ENCODE results near the gene CPAMD8. TPM values are rescaled to one million over a fixed set of nuclear protein-coding genes. Genes with fewer than 3 reads are reported as not detected.

CPAMD8 gene
- total RNA-seq, 2 donors from 2014 or later, result 2.0 to 5.2 TPM

- H3K4me1 ChIP-seq, result no peaks in the 10 kb centered on the region
- intact Hi-C loops (cut with DNase I), result no loop called here
- no peak for ATAC-seq
Measured at GRCh38 chr19:16920816-16921529, 105.6 kb downstream of the CPAMD8 start.

GRCh38 chr19:16919496-16919895, 107.1 kb downstream of the CPAMD8 start:
- intact Hi-C loops (cut with DNase I), result no loop called here
- no peak for TF ChIP-seq CTCF (IDR thresholded peaks at IDR 0.05)
- TF ChIP-seq POLR2A (IDR thresholded peaks at IDR 0.05), result no peak
- Histone ChIP-seq H3K27ac (no peak overlapping the region), H3K4me1 (no peaks in the 10 kb centered on the region), H3K4me3 (no peak overlapping the region), H3K27me3 (no peaks in the 10 kb centered on the region), H3K9me3 (peaks cover 0 to 8% (median 0%) of the 10 kb centered on the region in 3 donors), H3K36me3 (replicated peaks in 1 of 2; ENCODE audit: insufficient read depth in 1 of 2, low read depth in 2 of 2) (no peaks in the 10 kb centered on the region)
- ATAC-seq, result no peak
- WGBS, 2 donors, result 52 to 62% methylated on average over 4 of the region's 4 CpGs
- no peak for DNase-seq

More at GRCh38 chr19:16920816-16921529, 105.6 kb downstream of the CPAMD8 start:
- no peak overlapping the region for H3K4me3 ChIP-seq
- no peak overlapping the region for H3K27ac ChIP-seq
- WGBS, 2 donors, result 50 to 66% methylated on average over 2 to 12 of the region's 12 CpGs
- H3K9me3 ChIP-seq, result no peaks in the 10 kb centered on the region
- no peaks in the 10 kb centered on the region for H3K36me3 ChIP-seq (replicated peaks in 1 of 2; ENCODE audit: insufficient read depth in 1 of 2, low read depth in 2 of 2)
- no peak for TF ChIP-seq POLR2A (IDR thresholded peaks at IDR 0.05)
- no peak for TF ChIP-seq CTCF (IDR thresholded peaks at IDR 0.05)
- no peak for DNase-seq
- no peaks in the 10 kb centered on the region for H3K27me3 ChIP-seq

- DNase-seq (no peak), ATAC-seq (no peak)
- Histone ChIP-seq H3K4me1 (no peaks in the 10 kb centered on the region), H3K27me3 (no peaks in the 10 kb centered on the region), H3K4me3 (no peak overlapping the region), H3K9me3 (peaks cover 0 to 27% (median 0%) of the 10 kb centered on the region in 3 donors), H3K36me3 (replicated peaks in 1 of 2; ENCODE audit: insufficient read depth in 1 of 2, low read depth in 2 of 2) (no peaks in the 10 kb centered on the region), H3K27ac (no peak overlapping the region)
- TF ChIP-seq CTCF (IDR thresholded peaks at IDR 0.05) (no peak), POLR2A (IDR thresholded peaks at IDR 0.05) (no peak)
- intact Hi-C loops (cut with DNase I), result no loop called here
- 80 to 83% methylated on average over 7 of the region's 7 CpGs for WGBS, 2 donors
Measured at GRCh38 chr19:16917401-16917800, 109.2 kb downstream of the CPAMD8 start.

GRCh38 chr19:16915734-16916133, 110.9 kb downstream of the CPAMD8 start:
- Histone ChIP-seq H3K36me3 (replicated peaks in 1 of 2; ENCODE audit: insufficient read depth in 1 of 2, low read depth in 2 of 2) (no peaks in the 10 kb centered on the region), H3K9me3 (peaks cover 0 to 31% (median 0%) of the 10 kb centered on the region in 3 donors), H3K27me3 (no peaks in the 10 kb centered on the region), H3K27ac (no peak overlapping the region), H3K4me1 (no peaks in the 10 kb centered on the region), H3K4me3 (no peak overlapping the region)
- intact Hi-C loops (cut with DNase I), result no loop called here
- 58 to 66% methylated on average over 3 of the region's 3 CpGs for WGBS, 2 donors
- ATAC-seq (no peak), DNase-seq (no peak)
- no peak for TF ChIP-seq CTCF (IDR thresholded peaks at IDR 0.05)
- no peak for TF ChIP-seq POLR2A (IDR thresholded peaks at IDR 0.05)

GRCh38 chr19:16915135-16915534, 111.5 kb downstream of the CPAMD8 start:
- TF ChIP-seq CTCF (IDR thresholded peaks at IDR 0.05) (no peak), POLR2A (IDR thresholded peaks at IDR 0.05) (no peak)
- no peak for ATAC-seq
- WGBS, 2 donors, result 42 to 63% methylated on average over 2 to 3 of the region's 3 CpGs

More at GRCh38 chr19:16915135-16915534, 111.5 kb downstream of the CPAMD8 start:
- no peaks in the 10 kb centered on the region for H3K27me3 ChIP-seq
- H3K36me3 ChIP-seq (replicated peaks in 1 of 2; ENCODE audit: insufficient read depth in 1 of 2, low read depth in 2 of 2), result no peaks in the 10 kb centered on the region
- peaks cover 0 to 31% (median 0%) of the 10 kb centered on the region in 3 donors for H3K9me3 ChIP-seq
- intact Hi-C loops (cut with DNase I), result no loop called here
- no peaks in the 10 kb centered on the region for H3K4me1 ChIP-seq
- DNase-seq, result no peak
- no peak overlapping the region for H3K27ac ChIP-seq
- no peak overlapping the region for H3K4me3 ChIP-seq

All from body of pancreas (tissue), 4 donors.